ENCODE data around the gene IL17RB. TPM values are rescaled to one million over a fixed set of nuclear protein-coding genes. Genes with fewer than 3 reads are reported as not detected.

IL17RB gene
- polyA plus RNA-seq, 10 donors = 2.4 to 4.8 (median 3.7) TPM

GRCh38 chr3:53811143-53811927 is 35.0 kb upstream of the IL17RB start:
- no peak for DNase-seq

- no peak for DNase-seq
Measured at GRCh38 chr3:53812434-53812833, 33.9 kb upstream of the IL17RB start.

DNA sequence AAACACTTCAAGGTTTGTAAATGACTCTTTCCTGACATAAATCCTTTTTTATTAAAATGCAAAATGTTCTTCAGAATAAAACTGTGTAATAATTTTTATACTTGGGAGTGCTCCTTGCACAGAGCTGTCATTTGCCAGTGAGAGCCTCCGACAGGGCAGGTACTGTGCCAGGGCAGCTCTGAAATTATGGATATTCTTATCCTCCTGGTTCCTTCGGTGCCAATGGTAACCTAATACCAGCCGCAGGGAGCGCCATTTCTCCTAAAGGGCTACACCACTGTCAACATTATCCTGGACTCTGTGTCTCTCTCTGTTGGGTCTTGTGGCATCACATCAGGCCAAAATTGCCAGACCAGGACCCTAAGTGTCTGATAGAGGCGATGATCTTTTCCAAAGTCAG is 33.1 kb upstream of the IL17RB start:
- DNase-seq = no peak

GRCh38 chr3:53813876-53814275 is 32.5 kb upstream of the IL17RB start:
- no peak for DNase-seq

DNA sequence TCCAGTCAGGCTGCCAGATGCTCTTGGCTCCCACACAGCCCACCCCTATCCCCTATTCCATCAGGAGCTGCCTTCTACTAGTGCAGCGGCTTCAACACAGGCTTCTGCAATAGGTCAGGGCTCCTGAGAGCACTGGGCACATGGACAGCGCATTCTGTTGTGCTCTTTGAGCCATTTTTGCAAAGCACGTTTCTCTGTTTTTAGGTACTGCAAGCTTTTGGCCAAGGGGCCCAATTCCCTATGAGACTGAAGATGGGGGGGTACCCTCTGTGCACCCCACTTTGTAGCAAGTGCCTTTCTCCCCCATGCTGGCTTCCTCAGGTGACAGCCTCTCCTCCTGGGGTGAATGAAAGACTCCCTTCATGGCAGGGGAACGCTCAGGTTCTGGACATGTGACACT is 31.3 kb upstream of the IL17RB start:
- DNase-seq = no peak

DNA sequence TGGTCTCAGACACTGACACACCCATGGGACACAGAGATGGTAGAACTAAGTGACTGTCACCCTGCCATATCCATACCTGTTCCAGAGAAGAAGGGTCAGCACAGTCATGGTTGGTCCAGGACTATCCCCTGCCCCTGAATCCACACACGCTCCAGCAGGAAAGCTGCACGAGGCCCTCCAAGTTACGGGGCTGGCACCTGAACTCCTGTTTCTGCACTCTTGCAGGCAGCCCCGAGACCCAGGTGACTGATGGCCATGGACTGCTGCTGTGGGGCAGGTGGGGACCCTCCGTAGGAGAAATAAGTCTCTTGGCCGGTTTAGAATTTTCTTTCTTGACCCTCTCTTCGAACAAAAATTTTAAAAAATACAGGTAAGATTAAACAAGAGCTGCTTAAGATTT is 30.7 kb upstream of the IL17RB start:
- no peak for DNase-seq

DNA sequence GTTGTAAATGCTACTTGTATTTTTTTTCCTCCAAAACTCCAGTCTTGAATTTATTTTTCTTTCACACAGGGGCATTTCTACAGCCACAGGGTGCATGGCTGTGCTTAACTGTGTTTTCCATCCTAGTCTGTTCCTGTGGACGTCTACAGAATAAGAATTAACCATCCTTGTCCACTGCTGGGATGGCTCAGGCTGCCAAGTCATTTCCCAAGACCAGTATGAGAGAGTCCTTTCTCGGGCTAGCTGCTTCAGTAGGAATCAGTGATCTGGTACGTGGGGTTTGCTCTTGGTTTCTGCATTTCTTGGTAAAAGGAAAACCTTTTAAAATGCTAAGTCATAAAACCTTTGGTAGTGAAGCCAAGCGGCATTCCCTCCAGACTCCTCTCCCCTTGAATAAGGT is 29.9 kb upstream of the IL17RB start:
- DNase-seq = no peak

DNA sequence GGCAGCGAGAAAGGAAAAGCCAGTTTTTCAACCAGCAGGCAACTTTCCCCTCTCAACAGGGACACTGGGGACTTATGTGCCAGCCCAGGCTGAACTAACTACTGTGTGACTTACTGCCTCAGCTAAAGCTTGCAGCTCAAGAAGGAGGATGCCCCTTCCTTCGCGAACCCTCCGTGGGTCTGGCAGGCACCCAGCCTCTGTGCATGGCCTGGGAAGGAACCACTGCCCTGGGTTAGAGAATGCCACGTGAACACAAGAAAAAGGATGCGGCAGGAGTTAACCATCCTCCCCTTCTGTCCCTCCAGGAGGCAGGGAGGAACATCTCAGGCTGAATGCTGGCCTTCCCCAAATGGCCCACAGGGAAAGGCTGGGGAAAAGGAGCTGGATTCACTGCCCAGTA is 29.2 kb upstream of the IL17RB start:
- no peak for DNase-seq

DNA sequence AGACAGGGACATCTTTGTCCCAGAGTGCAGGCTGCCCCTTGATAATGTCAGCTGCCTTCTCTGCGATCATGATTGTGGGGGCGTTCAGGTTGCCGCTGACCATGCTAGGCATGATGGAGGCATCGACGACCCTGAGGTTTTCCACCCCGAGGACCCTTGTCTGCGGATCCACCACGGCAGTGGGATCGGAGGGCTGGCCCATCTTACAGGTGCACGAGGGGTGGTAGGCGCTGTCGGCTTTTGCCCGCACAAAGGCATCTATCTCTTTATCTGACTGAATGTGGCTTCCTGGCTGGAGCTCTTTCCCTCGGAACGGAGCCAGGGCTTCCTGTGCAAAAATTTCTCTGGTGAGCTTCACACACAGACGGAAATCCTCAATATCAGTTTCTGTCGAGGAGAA is 28.6 kb upstream of the IL17RB start:
- DNase-seq = no peak

DNA sequence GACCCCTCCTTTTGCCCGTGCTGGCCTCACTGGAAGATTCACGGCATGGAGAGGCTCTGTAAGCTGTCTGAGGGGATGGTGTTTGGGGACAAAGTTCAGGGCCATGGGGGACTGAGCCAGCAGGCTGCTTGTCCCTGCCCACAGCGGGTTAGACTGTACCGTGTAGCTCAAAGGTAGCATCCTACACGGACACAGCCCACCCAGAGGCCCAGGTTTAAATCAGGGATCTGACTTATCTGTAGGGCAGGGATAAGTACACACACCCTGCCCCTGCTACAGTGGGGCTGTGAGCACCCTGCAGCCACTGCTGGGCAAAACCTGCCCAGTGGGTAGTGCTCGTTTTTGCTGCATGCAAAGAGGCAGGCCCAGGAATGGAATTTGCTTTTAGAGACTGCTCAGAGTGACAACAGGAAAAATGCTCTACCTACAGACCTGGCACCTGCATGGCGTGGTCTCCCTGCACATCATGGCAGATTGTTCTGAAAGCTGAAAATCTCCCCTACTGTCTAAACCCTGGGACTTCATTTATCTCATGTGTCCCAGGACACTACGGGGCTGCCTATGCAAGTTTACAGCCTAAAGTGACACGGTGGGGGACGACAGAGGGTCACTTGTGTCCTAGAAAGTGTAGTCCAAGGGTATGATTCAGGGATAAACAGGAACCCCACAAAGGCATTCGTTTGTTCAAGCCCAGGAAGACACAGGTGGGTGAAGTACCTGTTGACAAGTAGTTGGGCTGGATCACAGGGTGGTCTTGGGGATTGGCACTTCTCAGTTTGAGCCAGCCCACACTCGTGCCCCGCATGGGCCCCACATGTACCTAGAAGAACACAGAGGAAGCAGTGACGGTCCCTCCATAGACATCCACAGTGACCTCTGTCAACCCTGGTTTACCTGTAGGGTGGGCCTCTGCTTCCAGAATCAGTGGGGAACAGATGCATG is 27.9 kb upstream of the IL17RB start:
- DNase-seq = no peak

DNA sequence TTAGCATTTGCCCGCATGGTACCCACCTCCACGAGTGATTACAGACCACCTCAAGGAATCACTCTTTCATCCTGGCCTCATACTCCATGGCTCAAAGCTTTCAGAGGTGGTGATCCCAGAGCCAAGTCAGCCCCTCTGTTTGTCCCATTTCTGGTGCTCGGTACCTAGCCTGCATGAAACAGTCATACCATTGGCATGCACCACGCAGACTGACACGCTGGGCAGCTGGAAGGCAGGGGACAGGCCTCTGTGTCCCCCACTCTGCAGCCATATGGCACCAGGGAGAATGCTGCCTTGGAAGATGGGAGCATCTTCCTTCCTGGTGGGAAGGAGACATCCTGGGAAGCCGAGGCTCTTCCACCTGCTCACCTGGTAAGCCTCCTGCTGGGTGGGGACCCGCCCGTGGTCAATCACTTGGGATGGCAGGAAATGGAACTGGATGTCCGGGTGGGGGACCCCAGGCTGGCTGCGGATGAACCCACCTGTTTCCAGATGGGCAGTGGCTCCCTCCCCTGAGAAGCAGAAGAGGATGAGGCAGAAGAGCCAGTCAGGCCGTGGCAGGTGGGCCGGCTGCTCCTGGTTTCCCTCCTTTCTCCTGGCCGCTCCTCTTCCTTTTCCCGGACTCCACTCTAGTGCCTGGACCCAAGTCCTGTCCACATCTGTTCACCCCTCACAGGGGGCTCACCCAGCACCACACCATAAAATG is 27.1 kb upstream of the IL17RB start:
- DNase-seq = no peak

- DNase-seq = no peak
Measured at GRCh38 chr3:53820084-53820483, 26.3 kb upstream of the IL17RB start.

DNA sequence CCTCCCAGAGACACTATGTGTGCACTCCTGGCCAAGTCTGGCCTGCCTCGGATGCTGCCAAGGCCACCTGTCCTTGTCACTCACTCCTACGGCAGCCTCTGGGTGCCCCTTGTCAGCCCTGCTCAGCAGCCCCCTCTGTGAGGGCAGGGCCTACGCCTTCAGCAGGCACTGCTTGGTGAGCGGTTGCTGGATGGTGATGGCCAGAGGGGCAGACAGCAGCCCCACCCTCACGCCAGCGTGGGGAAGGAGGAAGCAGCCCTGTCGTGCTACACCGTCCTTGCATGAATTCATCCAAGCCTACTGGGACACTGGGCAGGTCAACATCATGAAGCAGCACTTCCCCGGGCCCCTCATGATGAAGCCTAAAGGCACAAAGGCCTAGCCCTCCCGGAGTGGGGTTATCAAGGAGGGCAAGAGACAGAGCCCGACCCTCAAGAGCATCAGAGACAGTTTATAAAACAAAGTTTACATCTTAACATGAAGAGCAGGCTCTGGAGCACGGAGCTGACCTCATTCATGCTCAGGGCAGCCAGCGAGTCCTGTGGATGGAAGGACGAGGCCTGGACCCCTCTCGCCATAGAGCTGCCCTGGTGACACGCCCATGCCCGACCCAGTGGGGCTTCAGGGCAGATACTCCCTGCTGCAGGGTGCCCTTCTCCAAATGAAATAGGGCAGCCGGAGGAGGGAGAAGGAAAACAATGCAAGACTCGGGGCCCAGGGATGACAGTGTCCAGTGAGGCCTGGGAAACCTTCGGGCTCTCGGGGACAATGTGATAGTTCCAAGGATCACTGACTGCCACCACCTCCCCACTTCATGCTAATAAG is 25.4 kb upstream of the IL17RB start:
- peak; percentile 49 to 64 (median 55) for DNase-seq

DNA sequence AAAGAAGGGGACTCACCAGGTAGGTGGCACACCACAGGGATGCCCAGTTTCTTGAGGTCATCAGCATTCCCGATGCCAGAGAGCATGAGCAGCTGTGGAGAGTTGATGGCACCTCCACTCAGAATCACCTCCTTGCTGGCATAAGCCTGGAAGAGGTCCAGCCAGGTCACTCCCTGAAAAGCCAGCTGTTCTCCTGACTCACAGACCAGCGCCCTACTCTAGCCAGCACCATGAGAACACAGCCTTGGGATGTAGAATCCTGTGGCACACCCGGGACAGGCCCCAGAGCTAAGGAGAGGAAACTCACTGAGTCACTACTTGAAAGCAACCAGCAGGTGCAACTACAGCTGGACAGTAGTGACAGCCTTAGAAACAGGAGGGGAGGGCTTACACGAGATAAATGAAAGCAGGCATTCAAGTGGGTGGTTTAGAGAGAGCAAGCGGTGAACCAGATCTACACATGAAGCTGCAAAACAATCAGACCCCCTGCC is 24.7 kb upstream of the IL17RB start:
- DNase-seq = no peak

- DNase-seq = no peak
Measured at GRCh38 chr3:53822331-53822741, 24.0 kb upstream of the IL17RB start.

DNA sequence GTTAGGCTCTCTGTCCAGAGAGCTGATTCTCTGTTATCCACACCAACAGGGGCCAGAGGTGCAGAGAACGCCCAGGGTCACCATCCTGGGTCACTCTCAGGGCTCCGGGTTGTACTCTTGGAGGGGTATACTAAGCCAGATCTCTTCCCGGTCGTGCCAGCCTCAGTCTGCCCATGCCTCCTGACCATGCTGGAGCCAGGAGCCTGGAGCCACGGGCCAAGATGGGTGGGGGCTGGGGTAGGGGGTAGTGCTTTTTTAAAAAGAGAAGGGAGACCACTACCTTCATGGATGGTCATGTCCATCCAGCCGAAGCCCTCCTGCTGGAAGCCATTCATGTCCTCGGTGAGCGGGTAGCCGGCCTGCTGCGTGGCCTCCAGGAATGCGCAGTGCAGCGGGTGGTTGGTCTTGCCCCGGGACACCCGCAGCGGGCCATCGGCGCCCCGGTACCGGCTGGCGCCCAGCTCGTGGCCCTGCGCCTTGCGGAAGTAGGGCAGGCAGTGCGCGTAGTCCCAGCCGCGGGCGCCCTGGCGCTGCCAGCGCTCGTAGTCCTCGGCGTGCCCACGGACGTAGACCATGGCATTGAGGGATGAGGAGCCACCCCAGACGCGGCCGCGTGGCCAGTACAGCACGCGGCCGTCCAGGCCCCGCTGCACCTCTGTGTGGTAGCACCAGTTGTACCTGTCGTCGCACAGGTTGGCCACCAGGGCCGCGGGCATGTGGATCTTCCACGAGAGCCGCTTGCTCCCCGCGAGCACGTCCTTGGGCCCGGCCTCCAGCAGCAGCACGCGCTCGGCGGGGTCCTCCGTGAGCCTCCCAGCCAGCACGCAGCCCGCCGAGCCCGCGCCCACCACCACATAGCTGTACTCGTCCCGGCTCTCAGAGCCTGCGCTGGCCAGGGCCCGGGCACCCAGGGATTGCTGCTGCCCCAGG is 23.1 kb upstream of the IL17RB start:
- DNase-seq = no peak

DNA sequence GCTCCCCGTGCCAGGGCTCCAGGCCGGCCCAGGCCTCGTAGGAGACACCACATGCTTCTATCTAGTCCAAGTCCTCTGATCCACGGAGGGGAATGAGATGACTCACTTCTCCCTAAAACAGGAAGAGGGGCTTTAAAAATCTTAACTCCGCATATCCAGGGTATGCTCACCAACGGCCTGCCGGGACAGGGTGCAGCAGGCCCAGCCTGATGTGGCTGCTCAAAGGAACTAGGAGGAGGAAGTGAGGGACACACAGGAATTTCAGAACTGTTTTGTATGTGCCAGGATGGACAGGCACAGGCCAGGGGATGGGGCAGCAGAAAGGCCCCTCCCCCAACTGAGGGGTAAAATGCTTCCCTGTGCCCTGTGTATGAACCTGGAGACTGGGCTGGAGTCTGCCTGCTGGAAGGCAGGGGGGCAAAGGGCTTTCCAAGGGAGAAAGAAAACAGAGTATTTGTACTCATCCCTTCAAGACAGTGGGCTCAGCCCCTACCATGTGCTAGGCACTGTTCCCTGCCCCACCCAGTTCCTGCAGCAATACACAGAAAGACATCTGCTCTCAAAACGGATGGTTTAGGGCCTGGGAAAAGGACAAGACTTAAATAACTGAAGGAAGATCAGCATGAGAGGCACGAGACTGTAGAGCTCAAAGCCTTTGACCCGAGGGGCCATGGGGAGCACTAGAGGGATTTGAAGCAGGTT is 22.3 kb upstream of the IL17RB start:
- no peak for DNase-seq

DNA sequence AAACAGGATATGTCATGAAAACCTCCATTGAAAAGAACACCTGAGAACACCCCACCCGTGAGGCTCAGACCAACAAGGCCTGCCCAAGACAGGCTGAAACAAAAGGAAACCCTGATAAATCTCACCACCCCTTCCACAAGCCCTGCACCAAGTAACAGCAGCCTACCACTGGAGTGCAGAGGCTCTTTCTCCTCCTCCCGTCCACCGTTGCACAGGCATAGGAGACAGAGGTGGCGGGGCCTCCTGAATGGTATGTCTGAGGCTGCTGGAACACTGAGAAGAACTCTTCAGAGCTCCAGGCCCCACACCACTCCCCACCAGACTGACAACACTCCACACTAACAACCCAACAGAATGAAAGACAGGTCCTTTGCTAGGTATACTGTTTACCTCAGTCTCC is 21.6 kb upstream of the IL17RB start:
- no peak for DNase-seq

GRCh38 chr3:53826048-53826447 is 20.3 kb upstream of the IL17RB start:
- no peak for DNase-seq

Data from muscle of back (tissue), 11 donors.